Tibial nerve (tissue), 4 donors: ENCODE measurements around the gene SATL1. TPM values are rescaled to one million over a fixed set of nuclear protein-coding genes. Genes with fewer than 3 reads are reported as not detected.

Experiments used
- DNase-seq, 2 donors: peaks; one replicate each; pipeline ENCODE4 v3.0.0-alpha.2; 2019; ENCODE audit warnings: low spot score in 2 of 2
- H3K27ac ChIP-seq, 4 donors: fragments of 200-600 bp; sonication (generic) in 3 of 4; one replicate each; pipeline ENCODE4 v1.5.1; 2017 to 2019; ENCODE audit warnings: mild to moderate bottlenecking in 1 of 4
- H3K27me3 ChIP-seq, 2 donors: fragments of 200-600 bp; sonication (generic) in 1 of 2; one replicate each; pipeline versions ENCODE4 v1.5.1 to v1.6.0; 2017 to 2019
- H3K36me3 ChIP-seq, 3 donors: fragments of 200-600 bp; sonication (generic); one replicate each; pipeline ENCODE4 v1.5.1; 2018 to 2019
- H3K4me1 ChIP-seq, 4 donors: fragments of 200-600 bp; sonication (generic) in 3 of 4; one replicate each; pipeline ENCODE4 v1.5.1; 2017 to 2019
- H3K4me3 ChIP-seq, 4 donors: fragments of 200-600 bp; sonication (generic) in 3 of 4; one replicate each; pipeline ENCODE4 v1.5.1; 2017 to 2019; ENCODE audit warnings: mild to moderate bottlenecking in 1 of 4, moderate library complexity in 1 of 4
- H3K9me3 ChIP-seq, 4 donors: fragments of 200-600 bp; sonication (generic) in 3 of 4; one replicate each; pipeline ENCODE4 v1.5.1; 2017 to 2019
- CTCF ChIP-seq, 5 experiments: fragments of 200-600 bp in 3 of 5; fragments of 450-650 bp in 2 of 5; sonication (generic) in 3 of 5; IDR thresholded peaks; one replicate each; pipeline ENCODE4 v1.5.1; 2016 to 2019; ENCODE audit warnings: antibody characterized with exemption in 5 of 5, mild to moderate bottlenecking in 3 of 5, moderate library complexity in 2 of 5
- EP300 ChIP-seq, 2 donors: sonication (generic); formaldehyde crosslinking; IDR thresholded peaks; one replicate each; pipeline ENCODE4 v1.6.1; 2017; ENCODE audit warnings: antibody characterized with exemption in 2 of 2, mild to moderate bottlenecking in 1 of 2
- POLR2A ChIP-seq, 2 donors: fragments of 450-650 bp; IDR thresholded peaks; one replicate each; pipeline ENCODE4 v1.6.1; 2017; ENCODE audit warnings: antibody characterized with exemption in 2 of 2, mild to moderate bottlenecking in 2 of 2, moderate library complexity in 2 of 2
- WGBS, 2 donors: methylation state at CpG; one replicate each; pipeline ENCODE4 v1.1.5; 2018; 5-methylcytosine and 5-hydroxymethylcytosine counted together
- total RNA-seq, 4 donors: library from RNA; depleted of rRNA; stranded (reverse); fragments of >200 nt; gene quantifications; one replicate each; pipeline ENCODE4 v1.1.0, GENCODE V29; 2016

SATL1 gene
- total RNA-seq, 4 donors from 2014 or later, result not detected

- no peak overlapping the region for H3K4me3 ChIP-seq
- WGBS, 2 donors, result 43 to 61% methylated on average over 3 of the region's 3 CpGs
- H3K4me1 ChIP-seq, result no peaks in the 10 kb centered on the region
- TF ChIP-seq POLR2A (IDR thresholded peaks at IDR 0.05) (no peak), EP300 (IDR thresholded peaks at IDR 0.05) (no peak), CTCF (IDR thresholded peaks at IDR 0.05) (no peak)
- no peak for DNase-seq
- H3K27ac ChIP-seq, result no peak overlapping the region
- no peaks in the 10 kb centered on the region for H3K9me3 ChIP-seq
- H3K36me3 ChIP-seq, result no peaks in the 10 kb centered on the region
- H3K27me3 ChIP-seq, result no peaks in the 10 kb centered on the region
Measured at GRCh38 chrX:85052205-85052604, 191.4 kb downstream of the SATL1 start.

GRCh38 chrX:85051627-85052026 is 192.0 kb downstream of the SATL1 start:
- TF ChIP-seq POLR2A (IDR thresholded peaks at IDR 0.05), result no peak
- no peak for TF ChIP-seq EP300 (IDR thresholded peaks at IDR 0.05)
- H3K9me3 ChIP-seq, result no peaks in the 10 kb centered on the region
- DNase-seq, result no peak
- no peaks in the 10 kb centered on the region for H3K27me3 ChIP-seq
- 53% methylated on average over 1 of the region's 1 CpG; no CpG with 5 or more reads in 1 of the 2 donors for WGBS, 2 donors
- no peaks in the 10 kb centered on the region for H3K4me1 ChIP-seq
- H3K36me3 ChIP-seq, result no peaks in the 10 kb centered on the region
- no peak overlapping the region for H3K27ac ChIP-seq
- no peak overlapping the region for H3K4me3 ChIP-seq

Other genes starting within 250 kb of the SATL1 start
- 10 to 100 TPM in 3 of 4 donors, 1 to 10 TPM in 1; 8.4 to 19.2 (median 13.3) TPM for gene APOOL, start 239.9 kb downstream of the SATL1 start, total RNA-seq
- gene ZNF711, start 212 bp upstream of the SATL1 start, total RNA-seq, result 1 to 10 TPM; 1.2 to 2.8 (median 1.7) TPM
- gene POF1B, start 135.9 kb upstream of the SATL1 start, total RNA-seq, result under 1 TPM in 2 of 4 donors, not detected in 2; 0.44 to 0.63 TPM